ENCODE measurements around the gene ANK3.
A peak's percentile ranks its signal among the peaks of the same experiment; 100 is the strongest.

Gene ANK3

DNA sequence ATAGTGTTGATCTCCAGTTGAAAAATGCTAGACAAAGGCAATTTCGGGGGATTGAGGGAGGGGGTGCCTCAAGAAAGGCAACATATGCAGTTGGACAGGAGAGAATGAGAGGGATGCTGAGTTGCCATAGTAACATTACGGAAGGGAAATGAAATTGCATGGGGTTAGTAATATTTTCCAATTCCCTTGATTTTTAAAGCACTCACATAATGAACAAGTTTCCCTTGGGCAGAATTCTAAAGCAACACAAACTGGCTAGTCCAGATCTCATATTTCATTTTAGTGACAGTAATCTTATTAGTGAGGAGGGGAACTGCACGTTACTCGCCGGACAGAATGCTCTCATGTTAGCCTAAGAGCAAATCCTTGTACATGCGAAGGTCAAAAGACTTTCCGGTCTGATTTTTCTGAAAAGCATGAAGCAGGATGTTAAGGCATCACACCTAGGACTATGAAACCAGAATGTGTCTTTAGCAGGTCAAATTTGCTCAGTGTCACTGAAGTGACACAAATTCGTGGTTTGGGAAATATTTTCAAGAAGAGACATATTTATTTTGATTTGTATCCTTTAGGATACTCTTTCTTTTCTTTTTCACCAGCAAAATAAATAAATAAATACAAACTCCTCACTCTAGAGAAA, 165.5 kb downstream of the ANK3 start:
- DNase-seq (ENCODE audit: low spot score): no peak

DNA sequence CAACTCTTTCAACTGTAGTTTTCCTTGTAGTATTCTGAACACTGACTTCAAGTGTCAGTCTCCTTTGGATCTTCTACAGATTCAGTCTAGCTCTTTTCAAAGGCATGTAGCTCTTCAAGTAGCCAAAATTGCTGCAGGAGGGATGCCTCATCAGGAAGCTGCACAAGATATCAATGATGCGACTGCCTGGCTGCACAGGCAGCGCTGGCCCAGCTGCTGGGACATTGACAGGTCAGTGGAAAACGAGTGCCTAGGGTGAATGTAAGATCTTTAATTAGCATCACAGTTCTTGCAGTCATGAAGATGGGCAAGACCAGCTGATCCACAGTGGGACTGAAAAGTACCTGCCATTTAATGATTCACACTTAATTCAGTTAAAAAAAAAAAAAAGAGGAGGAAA, 167.6 kb downstream of the ANK3 start:
- DNase-seq (ENCODE audit: low spot score): no peak

DNA sequence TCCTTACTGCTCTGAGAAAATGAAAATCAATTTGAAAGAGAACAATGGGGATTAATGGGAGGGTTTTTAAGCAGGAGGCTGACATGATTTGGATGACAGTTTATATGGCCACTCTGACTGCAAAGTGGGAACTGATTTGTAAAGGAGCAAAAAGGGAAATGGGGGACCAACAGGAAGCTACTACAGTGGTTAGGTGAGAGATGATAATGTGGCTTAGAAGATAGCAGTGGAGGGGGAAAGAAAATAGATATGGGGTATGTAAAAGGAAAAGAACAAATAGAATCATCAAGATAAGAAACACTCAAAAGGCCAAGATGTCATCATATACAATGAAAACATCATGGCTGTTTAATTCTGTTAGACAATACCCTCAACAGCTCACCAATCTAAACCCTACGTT, 177.5 kb downstream of the ANK3 start:
- no peak for DNase-seq (ENCODE audit: low spot score)

DNA sequence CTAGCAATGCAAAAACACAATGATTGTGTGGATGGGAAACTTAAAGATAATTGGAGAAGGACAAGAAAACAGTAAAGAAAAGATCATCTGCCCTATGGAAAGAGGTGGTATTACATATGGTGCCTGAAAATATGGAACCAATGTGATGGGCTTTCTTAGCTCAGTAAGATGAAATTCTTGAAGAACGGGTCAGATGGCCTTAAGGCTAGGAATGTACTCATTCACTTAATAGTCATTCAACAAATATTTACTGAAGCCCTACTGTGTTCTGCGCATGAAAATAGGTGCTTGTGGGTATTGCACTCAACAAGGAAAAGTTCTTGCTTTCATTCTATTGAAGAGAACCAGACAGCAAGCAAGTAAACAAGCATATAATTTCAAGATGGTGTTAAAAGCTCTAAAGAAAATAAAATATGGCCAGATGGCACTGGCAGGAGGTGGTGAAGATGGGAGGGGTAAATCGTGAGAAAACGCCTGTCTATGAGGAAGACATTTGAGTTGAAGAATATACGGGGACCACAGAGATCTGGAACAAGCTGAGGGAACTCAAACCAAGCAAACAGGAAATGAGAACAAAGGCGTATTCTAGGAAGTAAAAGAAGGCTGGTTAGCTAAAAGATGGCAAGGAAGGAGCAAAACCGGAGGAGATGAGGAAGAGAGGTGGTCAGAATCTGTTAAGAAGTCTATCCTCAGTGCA, 179.7 kb downstream of the ANK3 start:
- peak; percentile 56 for DNase-seq (ENCODE audit: low spot score)

DNA sequence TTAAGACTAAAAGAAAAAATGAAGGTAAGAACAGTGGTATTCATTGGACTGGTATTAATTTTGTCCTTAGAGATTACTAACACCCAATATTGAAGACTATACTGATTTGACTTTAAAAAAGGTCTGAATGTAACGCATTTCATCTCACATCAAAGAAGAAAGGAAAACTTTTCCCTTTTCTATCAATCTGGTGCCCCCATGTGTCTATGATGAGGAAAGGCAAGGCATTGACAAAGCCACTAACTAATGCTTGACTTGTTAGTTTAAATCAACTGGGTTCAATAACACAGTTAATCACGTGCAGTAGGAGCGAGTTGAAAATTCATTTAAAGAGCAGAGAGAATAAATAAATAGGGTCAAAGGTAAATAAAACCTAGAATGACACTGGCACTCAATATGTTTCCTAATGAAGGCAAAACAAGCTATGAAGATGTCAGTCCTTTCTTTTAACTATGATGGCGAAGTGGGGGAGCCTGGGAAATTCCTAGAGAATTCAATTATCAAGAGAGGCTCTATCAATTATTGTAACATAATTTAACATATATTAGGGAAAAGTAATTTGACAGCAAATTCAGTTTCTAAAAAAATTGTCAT, 180.9 kb downstream of the ANK3 start:
- peak; percentile 74 for DNase-seq (ENCODE audit: low spot score)

DNA sequence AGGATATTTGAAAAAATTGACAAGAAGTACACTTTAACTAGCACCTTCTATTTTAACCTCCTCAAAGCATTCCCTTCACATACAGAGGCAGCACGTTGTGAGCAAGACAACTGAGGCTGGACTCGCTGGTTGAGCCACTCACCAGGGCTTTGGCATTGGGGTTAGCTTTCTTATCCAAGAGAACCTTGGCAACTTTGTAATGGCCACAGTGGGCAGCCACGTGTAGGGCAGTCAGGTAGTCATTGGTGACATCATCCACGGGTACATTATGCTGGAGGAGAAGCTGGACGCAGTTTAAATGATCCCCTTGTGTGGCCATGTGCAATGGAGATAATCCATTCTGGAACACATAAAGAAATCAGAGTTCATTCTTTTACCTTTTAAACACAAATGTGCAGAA, 181.8 kb downstream of the ANK3 start:
- no peak for DNase-seq (ENCODE audit: low spot score)

DNA sequence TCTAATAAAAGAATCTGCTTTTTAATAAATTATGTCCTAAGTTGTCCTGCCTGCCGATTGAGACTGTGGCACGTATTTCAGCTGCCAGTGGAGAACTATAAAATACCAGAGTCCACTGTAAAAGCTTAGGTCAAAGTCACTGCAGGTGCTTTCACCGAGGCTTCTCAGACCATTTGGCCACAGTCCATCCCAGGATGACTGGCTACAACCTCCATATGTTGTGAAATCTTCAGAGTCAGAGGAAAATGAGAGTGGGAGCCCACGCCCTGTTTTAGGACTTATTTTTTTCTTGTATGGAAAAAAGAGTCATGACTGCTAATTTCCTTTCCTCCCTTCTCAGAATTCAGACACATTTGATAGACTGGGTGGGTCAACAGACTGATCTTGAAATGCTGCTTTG, 182.9 kb downstream of the ANK3 start:
- DNase-seq (ENCODE audit: low spot score): no peak

DNA sequence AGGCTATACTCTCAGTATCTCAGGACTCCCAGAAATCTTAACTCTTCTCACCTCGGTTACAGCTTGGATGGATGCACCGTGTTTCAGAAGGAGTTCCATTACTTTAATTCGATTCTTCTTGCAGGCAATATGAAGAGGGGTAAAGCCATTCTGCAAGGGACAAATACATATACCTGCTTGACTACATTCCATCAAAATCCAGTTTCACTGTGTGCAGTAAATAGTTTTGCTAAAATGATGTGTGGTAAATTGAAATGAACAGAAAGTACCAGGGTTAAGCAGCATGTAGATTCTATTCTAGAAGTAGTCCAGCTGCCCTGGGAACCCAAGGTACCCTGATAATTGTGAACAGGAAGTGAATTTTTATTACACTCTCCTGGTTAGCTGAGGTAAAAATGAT, 183.9 kb downstream of the ANK3 start:
- no peak for DNase-seq (ENCODE audit: low spot score)

DNA sequence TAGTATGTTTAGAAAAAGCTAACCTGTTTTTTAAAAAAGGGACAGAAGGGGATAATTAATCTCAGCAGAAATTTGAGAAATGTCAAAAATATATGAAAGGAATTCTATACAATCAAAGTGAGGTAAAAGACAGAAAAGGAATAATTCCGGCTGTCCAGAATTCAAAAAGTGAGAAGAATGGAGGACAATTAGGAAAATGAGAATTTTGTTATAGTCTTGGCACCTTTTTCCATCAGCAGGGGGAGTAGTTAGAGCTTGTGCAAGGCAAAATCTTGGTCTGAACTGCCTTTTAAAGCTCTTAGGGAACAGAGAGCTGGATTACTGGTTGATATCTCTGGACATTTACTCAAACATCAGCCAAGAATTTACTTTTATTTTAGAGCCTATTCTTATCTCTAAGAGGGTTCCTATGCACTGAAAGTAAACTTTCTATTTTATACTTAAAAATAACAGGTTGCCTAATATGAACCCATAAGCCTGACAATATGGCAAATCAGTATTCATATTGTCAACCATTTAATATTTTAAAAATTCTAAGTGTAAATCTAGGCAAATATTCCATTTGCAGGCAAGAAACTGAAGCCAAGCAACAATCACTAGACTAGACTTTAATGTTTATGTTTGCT, 185.6 kb downstream of the ANK3 start:
- DNase-seq (ENCODE audit: low spot score): peak; percentile 74

DNA sequence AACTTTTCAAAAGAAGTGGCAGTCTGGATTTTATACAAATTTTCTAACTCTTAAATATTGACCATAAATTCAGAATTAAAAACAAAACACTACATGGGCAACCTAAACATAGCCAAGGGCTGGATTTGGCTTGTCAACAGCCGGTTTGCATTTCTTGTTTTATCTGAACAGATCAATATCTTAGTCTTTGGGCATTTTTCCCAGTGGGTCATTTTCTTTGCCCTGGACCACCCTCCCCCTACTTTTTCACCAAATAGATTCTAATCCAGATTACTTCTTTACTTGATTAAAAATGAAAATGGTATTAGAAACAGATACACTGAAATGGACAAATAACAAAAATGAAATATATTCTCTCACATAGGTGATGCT, 189.0 kb downstream of the ANK3 start:
- DNase-seq (ENCODE audit: low spot score): no peak

DNA sequence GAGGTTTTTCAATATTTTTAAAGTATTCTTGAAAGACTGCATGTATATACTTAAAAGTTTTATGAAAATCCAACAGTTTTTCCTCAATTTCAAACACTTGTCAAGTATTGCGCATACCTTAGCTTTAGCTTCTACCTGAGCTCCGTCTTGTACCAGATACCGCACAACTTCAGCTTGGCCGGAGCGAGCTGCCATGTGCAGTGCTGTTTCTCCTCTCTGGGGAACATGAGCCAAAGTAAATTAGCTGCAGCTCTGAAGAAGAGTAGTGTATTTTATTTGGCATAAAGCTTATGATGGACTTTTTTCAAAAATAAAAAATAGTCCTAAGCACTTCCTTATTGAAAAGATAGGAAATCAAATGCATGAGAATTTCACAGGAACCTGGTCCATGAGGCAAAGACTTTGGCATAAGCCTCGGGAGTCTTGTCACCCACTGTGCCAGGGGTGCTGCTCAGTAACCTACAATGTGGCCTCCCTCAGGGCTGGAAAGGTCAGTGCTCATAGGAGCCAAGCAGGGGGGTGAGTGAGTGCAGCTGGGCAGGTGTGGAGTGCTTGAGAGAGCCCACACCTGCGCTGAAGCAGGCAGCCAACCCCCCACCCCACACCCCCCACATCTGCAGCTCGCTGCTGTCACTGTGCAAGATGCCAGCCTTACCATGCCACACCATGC, 189.5 kb downstream of the ANK3 start:
- DNase-seq (ENCODE audit: low spot score): no peak

DNA sequence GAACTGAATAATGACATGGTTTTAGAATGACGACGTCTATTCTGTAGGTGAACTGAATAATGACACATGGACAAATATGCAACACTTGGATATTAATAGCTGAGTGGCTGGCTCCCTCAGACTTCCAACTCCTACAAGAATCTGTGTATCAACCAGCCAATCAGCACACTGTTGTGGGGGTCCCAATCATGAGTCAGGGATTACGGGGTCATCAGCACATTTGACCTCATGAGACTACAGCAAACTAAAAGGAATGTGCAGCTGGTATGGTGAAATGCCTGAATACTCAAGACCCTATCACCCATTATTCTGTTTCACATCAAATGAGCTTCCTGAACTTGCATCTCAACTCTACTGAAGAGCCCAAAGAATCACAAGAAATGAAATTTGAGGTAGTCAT, 192.5 kb downstream of the ANK3 start:
- no peak for DNase-seq (ENCODE audit: low spot score)

DNA sequence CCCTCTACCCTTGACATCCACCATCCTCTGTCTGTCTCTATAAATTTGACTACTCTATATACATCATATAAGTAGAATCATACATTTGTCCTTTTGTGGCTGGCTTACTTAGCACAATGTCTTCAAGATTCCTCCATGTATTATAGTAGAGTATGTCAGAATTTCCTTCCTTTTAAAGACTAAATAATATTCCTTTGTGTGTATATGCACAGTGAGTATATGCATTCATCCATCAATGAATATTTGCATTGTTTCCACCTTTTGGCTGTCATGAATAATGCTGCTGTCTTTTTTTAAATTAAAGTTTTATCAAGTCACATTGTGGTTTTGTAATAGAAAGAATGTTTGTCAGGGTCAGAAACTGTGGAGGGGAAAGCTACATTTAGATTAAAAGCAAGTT, 195.3 kb downstream of the ANK3 start:
- DNase-seq (ENCODE audit: low spot score): no peak

DNA sequence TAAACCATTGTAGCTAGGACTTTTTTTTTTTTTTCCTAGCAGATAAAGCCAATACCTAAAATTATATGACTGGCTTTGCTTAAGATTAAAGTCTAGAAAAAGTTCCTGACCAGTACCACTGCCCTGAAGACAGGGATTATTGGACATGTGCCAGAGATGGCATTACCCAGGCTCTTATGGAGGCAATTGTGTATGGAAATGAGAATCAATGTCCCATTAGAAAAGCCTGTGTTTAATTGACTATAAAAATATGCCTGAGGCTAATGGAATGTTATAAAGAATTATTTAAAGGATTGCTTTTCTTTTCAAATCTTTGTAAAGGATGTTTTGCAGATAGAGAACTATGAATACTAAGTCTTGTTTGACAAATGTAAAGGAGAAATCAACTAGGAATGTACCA, 196.7 kb downstream of the ANK3 start:
- DNase-seq (ENCODE audit: low spot score): no peak

DNA sequence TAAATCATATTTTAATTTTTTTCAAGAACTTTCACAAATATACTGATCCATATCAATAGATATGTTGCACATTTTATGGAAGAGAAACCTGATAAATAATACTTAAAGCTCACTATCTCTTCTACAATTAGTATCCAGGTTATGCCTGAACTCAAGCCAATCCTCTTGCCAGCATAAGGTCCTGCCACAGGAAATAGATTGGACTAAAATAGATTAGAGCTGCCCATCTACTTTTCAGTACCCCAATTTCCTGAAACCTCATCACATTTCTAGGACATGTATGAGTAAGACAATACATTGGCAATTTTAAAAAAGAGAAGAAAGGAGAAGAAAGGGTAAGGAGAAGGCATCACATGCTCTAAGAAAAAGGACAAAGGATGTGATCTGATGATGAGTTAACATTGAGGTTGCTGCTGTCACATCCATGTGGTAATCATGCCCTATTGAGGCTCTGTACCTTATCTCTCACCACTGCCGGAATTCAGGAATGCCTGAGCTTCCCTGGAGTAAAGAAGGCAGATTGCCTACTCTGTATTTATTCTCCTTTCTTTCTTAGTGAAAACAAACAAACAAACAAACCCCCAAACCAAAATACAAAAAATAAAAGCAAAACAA, 199.7 kb downstream of the ANK3 start:
- no peak for DNase-seq (ENCODE audit: low spot score)

DNA sequence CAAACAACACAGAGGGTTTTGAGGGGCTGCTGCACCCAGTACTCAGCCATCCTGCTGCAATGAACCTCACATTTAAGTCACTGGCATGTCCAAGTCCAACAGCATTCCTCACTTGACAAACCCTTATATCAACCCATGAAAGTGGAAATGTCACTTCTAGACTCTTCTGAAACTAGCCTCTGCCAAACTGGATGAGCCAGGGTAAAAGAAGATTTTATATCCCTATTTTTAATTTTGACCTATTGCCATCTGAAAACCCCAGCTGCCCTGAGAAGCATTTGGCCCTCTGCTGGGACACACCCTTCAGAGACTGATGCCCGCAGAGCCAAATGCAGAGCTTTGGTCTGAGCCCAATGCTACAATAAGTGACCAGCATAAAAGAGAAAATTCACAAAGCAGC, 201.1 kb downstream of the ANK3 start:
- DNase-seq (ENCODE audit: low spot score): no peak

DNA sequence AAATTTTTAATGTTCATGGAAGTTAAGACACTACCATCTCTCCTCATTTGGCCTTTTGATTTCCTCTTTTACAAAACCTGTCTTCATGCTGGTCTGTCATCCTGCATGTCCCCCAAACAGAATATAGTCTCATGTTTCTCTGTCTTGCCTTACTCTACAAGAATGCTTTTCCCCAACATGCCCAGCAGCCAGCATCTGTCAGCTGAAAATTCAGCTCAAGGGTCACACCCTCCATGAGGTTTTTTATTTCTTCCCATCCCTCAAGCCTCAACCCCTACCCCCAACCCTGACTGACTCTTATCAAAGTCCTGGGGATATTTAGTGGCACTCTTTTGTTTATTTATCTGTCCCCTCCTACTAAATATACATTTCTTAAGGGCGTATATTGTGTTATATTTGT, 202.0 kb downstream of the ANK3 start:
- no peak for DNase-seq (ENCODE audit: low spot score)

DNA sequence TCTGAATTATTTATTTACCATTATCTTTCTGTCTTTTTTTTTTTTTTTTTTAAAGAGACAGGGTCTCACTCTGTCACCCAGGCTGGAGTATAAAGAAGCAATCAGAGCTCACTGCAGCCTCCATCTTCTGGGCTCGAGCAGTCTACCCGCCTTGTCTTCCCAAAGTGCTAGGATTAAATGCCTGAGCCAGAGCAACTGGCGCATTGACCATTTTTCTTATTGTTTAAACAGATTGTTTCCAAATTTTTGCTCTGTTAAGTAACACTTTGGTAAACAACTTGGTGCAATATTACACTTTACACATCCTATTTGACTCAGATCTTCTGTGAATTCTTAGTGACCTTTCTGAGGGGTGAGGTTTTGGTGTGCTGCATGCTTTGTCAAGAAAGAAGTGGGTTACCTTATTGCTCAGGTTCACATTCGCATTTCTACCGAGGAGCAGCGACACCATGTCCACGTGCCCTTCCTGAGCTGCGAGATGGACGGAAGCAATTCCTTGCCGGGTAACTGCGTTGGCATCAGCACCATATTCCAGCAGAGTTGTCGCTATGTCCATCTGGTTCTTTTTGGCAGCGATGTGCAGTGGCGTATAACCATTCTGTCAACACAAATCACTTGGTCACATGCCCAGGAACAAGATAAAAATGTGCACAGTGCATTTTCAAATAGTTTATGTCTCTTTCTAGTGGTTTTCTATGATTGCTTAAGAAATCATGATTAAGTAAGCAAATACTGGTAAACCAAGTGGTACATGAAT, 203.2 kb downstream of the ANK3 start:
- peak; percentile 50 for DNase-seq (ENCODE audit: low spot score)

DNA sequence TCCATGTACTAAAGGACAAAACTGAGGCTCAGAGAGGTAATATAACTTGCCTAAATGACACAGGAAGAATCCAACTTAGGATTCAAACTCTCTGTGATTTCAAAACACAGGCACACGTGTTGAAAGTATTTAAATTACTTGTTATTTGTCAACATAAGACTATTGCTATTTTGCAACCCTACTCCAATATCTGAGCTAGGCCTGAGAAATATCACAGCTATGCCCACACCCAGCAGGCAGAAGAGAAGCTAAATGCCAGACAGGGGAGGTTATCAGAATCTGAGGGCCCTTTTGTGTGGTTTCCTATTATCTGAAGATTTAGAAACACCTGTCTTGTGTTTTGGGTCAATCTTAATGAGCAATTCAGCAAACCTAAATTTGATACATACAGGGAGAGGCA, 204.3 kb downstream of the ANK3 start:
- DNase-seq (ENCODE audit: low spot score): no peak

DNA sequence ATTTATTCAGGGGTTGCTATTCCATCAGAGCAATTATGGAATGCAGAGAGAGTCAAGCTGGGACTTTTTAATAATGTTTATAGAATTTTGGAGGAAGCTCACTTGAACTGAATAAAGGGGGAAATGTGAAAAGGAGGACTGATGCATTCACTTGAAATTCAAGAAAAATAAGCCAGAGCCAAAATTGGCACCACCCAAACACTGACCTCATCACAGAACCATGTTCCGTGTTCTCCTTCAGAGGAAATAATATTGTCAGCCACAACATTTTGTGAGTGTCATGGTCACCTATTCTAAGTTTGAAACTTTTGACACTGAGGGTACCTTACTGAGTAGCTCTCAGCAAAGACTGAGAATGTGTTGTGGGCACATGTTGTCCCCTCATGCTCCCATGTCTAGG, 207.0 kb downstream of the ANK3 start:
- DNase-seq (ENCODE audit: low spot score): no peak

DNA sequence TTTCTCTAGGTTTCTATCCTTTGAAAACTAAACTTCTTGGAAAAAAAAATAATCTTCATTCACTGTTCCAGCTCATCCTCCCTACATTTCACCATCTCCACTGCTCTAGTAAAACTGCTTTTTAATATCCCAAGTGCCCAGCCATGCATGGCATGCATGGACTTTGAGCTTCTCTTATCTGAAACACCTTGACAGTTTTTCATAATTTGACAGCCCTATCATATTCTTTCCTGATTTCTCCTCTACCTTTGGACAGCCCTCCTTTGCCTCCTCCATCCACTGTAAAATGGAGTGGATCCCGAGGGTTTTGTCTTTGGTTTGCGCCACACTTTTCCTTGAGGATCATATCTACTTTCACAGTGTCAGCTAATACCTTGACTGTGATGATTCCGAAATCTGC, 212.8 kb downstream of the ANK3 start:
- DNase-seq (ENCODE audit: low spot score): no peak

All from pons (tissue), 1 donor.